Left renal cortex interstitium (tissue), 4 donors: ENCODE results near the gene SYNDIG1. TPM values are rescaled to one million over a fixed set of nuclear protein-coding genes. Genes with fewer than 3 reads are reported as not detected.

Experiments
- DNase-seq, 4 donors: peaks; one replicate each; pipeline ENCODE4 v3.0.0-alpha.2; 2013; ENCODE audit warnings: low read depth in 4 of 4, low spot score in 2 of 4, missing footprints in 1 of 4
- polyA plus RNA-seq, 4 donors: library from polyadenylated mRNA; unstranded; fragments of 120-200 nt; gene quantifications; one replicate each; pipeline ENCODE4 v1.2.1, GENCODE V29; 2013; ENCODE audit not compliant: insufficient read length in 4 of 4

The SYNDIG1 gene
- polyA plus RNA-seq, 4 donors = 7.8 to 9.9 (median 8.9) TPM

- DNase-seq = no peak
Observed at GRCh38 chr20:24649787-24650490, 180.5 kb downstream of the SYNDIG1 start.

GRCh38 chr20:24651171-24651975 is 181.9 kb downstream of the SYNDIG1 start:
- DNase-seq = no peak

- no peak for DNase-seq
Observed at GRCh38 chr20:24651976-24652345, 182.5 kb downstream of the SYNDIG1 start.

- no peak for DNase-seq
Observed at GRCh38 chr20:24653306-24653705, 183.9 kb downstream of the SYNDIG1 start.

GRCh38 chr20:24654425-24654824 is 185.0 kb downstream of the SYNDIG1 start:
- DNase-seq = no peak

GRCh38 chr20:24656391-24656790 is 187.0 kb downstream of the SYNDIG1 start:
- no peak for DNase-seq

GRCh38 chr20:24657196-24657595 is 187.8 kb downstream of the SYNDIG1 start:
- peak in 2 of 4 donors; percentile 34 to 40 for DNase-seq

GRCh38 chr20:24657878-24658620 is 188.6 kb downstream of the SYNDIG1 start:
- no peak for DNase-seq

GRCh38 chr20:24658920-24659660 is 189.7 kb downstream of the SYNDIG1 start:
- no peak for DNase-seq

- no peak for DNase-seq
Observed at GRCh38 chr20:24659835-24660234, 190.4 kb downstream of the SYNDIG1 start.

- DNase-seq = no peak
Observed at GRCh38 chr20:24660651-24661050, 191.2 kb downstream of the SYNDIG1 start.

GRCh38 chr20:24661255-24661654 is 191.8 kb downstream of the SYNDIG1 start:
- no peak for DNase-seq

- no peak for DNase-seq
Observed at GRCh38 chr20:24662322-24662721, 192.9 kb downstream of the SYNDIG1 start.

- no peak for DNase-seq
Observed at GRCh38 chr20:24662752-24663365, 193.4 kb downstream of the SYNDIG1 start.

- no peak for DNase-seq
Observed at GRCh38 chr20:24663496-24663895, 194.1 kb downstream of the SYNDIG1 start.

- no peak for DNase-seq
Observed at GRCh38 chr20:24664266-24664986, 195.0 kb downstream of the SYNDIG1 start.

GRCh38 chr20:24665196-24665595 is 195.8 kb downstream of the SYNDIG1 start:
- no peak for DNase-seq

GRCh38 chr20:24665741-24666191 is 196.3 kb downstream of the SYNDIG1 start:
- no peak for DNase-seq

GRCh38 chr20:24667689-24668383 is 198.4 kb downstream of the SYNDIG1 start:
- DNase-seq = no peak
